ENCODE results near the gene OSGEPL1. TPM values are rescaled to one million over a fixed set of nuclear protein-coding genes. Genes with fewer than 3 reads are reported as not detected.

OSGEPL1 gene
- total and polyA plus RNA-seq, 2 of the 4 experiments (the other 2 are of a cell fraction) = 5.0 to 6.8 TPM

- Histone ChIP-seq H3K79me1 (ENCODE audit: low read depth in 1 of 2, low read length in 2 of 2) (no peaks in the 10 kb centered on the region), H2BK120ac (ENCODE audit: low read depth, low read length) (no peak overlapping the region), H4K20me1 (ENCODE audit: insufficient read depth, low read length) (no peaks in the 10 kb centered on the region), H3K36me3 (ENCODE audit: control insufficient read depth, insufficient read depth, low read length) (0 out of 2 replicates have a peak, but pooled peaks cover 2% of the 10 kb centered on the region), H2AK9ac (replicated peaks; ENCODE audit: low read depth, low read length, poor library complexity) (no peak overlapping the region), H3K4me1 (ENCODE audit: control insufficient read depth, insufficient read depth, low read length) (0 out of 2 replicates have a peak, but pooled peaks cover 2% of the 10 kb centered on the region), H3K27me3 (ENCODE audit: control insufficient read depth, insufficient read depth, low read length) (no peaks in the 10 kb centered on the region), H4K91ac (ENCODE audit: insufficient read depth, low read depth, low read length) (no peak overlapping the region), H3K9me3 (ENCODE audit: control insufficient read depth, insufficient read depth, low read length) (no peaks in the 10 kb centered on the region), H4K5ac (ENCODE audit: low read depth, low read length) (no peak overlapping the region), H3K27ac (ENCODE audit: insufficient read depth, low read length) (no peak overlapping the region), H3K23ac (ENCODE audit: low read depth, low read length) (no peak overlapping the region), H3K56ac (ENCODE audit: extremely low read depth, insufficient read depth, low read length) (no peak overlapping the region), H2BK20ac (ENCODE audit: low read depth, low read length) (no peak overlapping the region), H3K18ac (ENCODE audit: low read depth, low read length) (no peak overlapping the region), H3K4me3 (ENCODE audit: insufficient read depth, low read depth, low read length) (no peak overlapping the region), H2BK5ac (ENCODE audit: low read depth, low read length, poor library complexity, severe bottlenecking) (no peak overlapping the region), H3K14ac (replicated peaks; ENCODE audit: low read depth, low read length) (no peak overlapping the region), H4K8ac (ENCODE audit: low read depth in 2 of 2, low read length in 2 of 2) (no peak overlapping the region), H2AFZ (replicated peaks; ENCODE audit: low read length, poor library complexity) (no peak overlapping the region), H3K4ac (ENCODE audit: low read depth, low read length) (no peak overlapping the region), H3K9ac (ENCODE audit: low read depth, low read length) (no peak overlapping the region), H3K4me2 (ENCODE audit: low read depth, low read length) (no peak overlapping the region), H3K9me1 (ENCODE audit: insufficient read depth, low read length) (0 out of 2 replicates have a peak, but pooled peaks cover 3% of the 10 kb centered on the region), H2AK5ac (ENCODE audit: low read depth, low read length) (no peak overlapping the region), H2BK15ac (ENCODE audit: low read depth, low read length) (no peak overlapping the region)
- intact Hi-C loops (cut with micrococcal nuclease) = no loop called here
- ChIA-PET POLR2A (ENCODE audit: unreplicated experiment) (no interaction called here), CTCF (no interaction called here)
- no peak for TF ChIP-seq ELK1 (IDR thresholded peaks at IDR 0.05; ENCODE audit: borderline replicate concordance, low read depth, low read length)
- TF ChIP-seq MAFK (IDR thresholded peaks at IDR 0.05; ENCODE audit: low read depth, low read length) = peak; percentile 12; the same call in 1 of the 2 replicates
- no TSS peak for BruUV-seq (replicated peaks)
- in situ Hi-C loops (cut with MboI; ENCODE audit: low sequenced_read_pairs) = no loop called here
- DNase-seq (no peak), ATAC-seq (ENCODE audit: low read depth) (no peak)
- dilution Hi-C loops (cut with HindIII; ENCODE audit: low sequenced_read_pairs, unreplicated experiment) = no loop called here
Observed at GRCh38 chr2:189726849-189727248, 35.7 kb downstream of the OSGEPL1 start.

Measured in IMR-90 (cell line).